ENCODE results near the gene HOXC10.

Gene HOXC10

GRCh38 chr12:54022960-54023884 lies 38.3 kb downstream of the HOXC10 start:
- in situ Hi-C loops (cut with HindIII; ENCODE audit: low sequenced_read_pairs) = loop anchor here (25.0 kb wide), 1 partner anchor 189 kb away; no protein-coding TSS in a partner anchor

GRCh38 chr12:54024127-54024526 lies 39.2 kb downstream of the HOXC10 start:
- in situ Hi-C loops (cut with HindIII; ENCODE audit: low sequenced_read_pairs) = loop anchor here (25.0 kb wide), 1 partner anchor 188 kb away; no protein-coding TSS in a partner anchor

GRCh38 chr12:54024581-54025305 lies 39.8 kb downstream of the HOXC10 start:
- in situ Hi-C loops (cut with HindIII; ENCODE audit: low sequenced_read_pairs) = loop anchor here (25.0 kb wide), 1 partner anchor 188 kb away; no protein-coding TSS in a partner anchor

- in situ Hi-C loops (cut with HindIII; ENCODE audit: low sequenced_read_pairs) = no loop called here
Observed at GRCh38 chr12:54025499-54026405, 40.8 kb downstream of the HOXC10 start.

GRCh38 chr12:54026640-54027441 lies 41.9 kb downstream of the HOXC10 start:
- in situ Hi-C loops (cut with HindIII; ENCODE audit: low sequenced_read_pairs) = no loop called here

- in situ Hi-C loops (cut with HindIII; ENCODE audit: low sequenced_read_pairs) = no loop called here
Observed at GRCh38 chr12:54027442-54027786, 42.5 kb downstream of the HOXC10 start.

- in situ Hi-C loops (cut with HindIII; ENCODE audit: low sequenced_read_pairs) = no loop called here
Observed at GRCh38 chr12:54028314-54029201, 43.6 kb downstream of the HOXC10 start, which contains the start of gene HOXC6. Gene HOXC6 (plus strand): TSS chr12:54028440. CDS start chr12:54028522, 82 bp downstream.

GRCh38 chr12:54029529-54030441 lies 44.8 kb downstream of the HOXC10 start:
- in situ Hi-C loops (cut with HindIII; ENCODE audit: low sequenced_read_pairs) = no loop called here

- in situ Hi-C loops (cut with HindIII; ENCODE audit: low sequenced_read_pairs) = no loop called here
Observed at GRCh38 chr12:54030442-54030801, 45.5 kb downstream of the HOXC10 start.

GRCh38 chr12:54030889-54031471 lies 46.0 kb downstream of the HOXC10 start:
- in situ Hi-C loops (cut with HindIII; ENCODE audit: low sequenced_read_pairs) = no loop called here

- in situ Hi-C loops (cut with HindIII; ENCODE audit: low sequenced_read_pairs) = no loop called here
Observed at GRCh38 chr12:54031480-54031879, 46.5 kb downstream of the HOXC10 start.

GRCh38 chr12:54032086-54032619 lies 47.2 kb downstream of the HOXC10 start:
- in situ Hi-C loops (cut with HindIII; ENCODE audit: low sequenced_read_pairs) = no loop called here

- in situ Hi-C loops (cut with HindIII; ENCODE audit: low sequenced_read_pairs) = no loop called here
Observed at GRCh38 chr12:54032627-54033100, 47.7 kb downstream of the HOXC10 start, which contains the start of gene HOXC5. Gene HOXC5 (plus strand): TSS chr12:54033050. CDS start chr12:54033123, 73 bp downstream.

- in situ Hi-C loops (cut with HindIII; ENCODE audit: low sequenced_read_pairs) = no loop called here
Observed at GRCh38 chr12:54033106-54033979, 48.4 kb downstream of the HOXC10 start.

GRCh38 chr12:54033980-54034784 lies 49.2 kb downstream of the HOXC10 start:
- in situ Hi-C loops (cut with HindIII; ENCODE audit: low sequenced_read_pairs) = no loop called here

Data from DLD1 (cell line).